ENCODE measurements around the gene OR11G2.
"Not testable (repeated sequence)": the region's sequence is repeated elsewhere in the genome, so short reads cannot be mapped to it uniquely, and the experiment has no call there.

The OR11G2 gene

GRCh38 chr14:20195911-20196310 lies 5.2 kb downstream of the OR11G2 start:
- Mint-ChIP-seq H3K27me3 (ENCODE audit: low read depth) (peaks cover 12% of the 10 kb centered on the region), H3K4me3 (no peak overlapping the region), H3K36me3 (ENCODE audit: low read depth) (no peaks in the 10 kb centered on the region), H3K4me1 (ENCODE audit: low read depth) (no peaks in the 10 kb centered on the region), H3K9me3 (no peaks in the 10 kb centered on the region), H3K27ac (no peak overlapping the region)

GRCh38 chr14:20197459-20197858 lies 6.8 kb downstream of the OR11G2 start:
- Mint-ChIP-seq H3K9me3 (no peaks in the 10 kb centered on the region), H3K4me3 (no peak overlapping the region), H3K4me1 (ENCODE audit: low read depth) (no peaks in the 10 kb centered on the region), H3K27me3 (ENCODE audit: low read depth) (peaks cover 12% of the 10 kb centered on the region), H3K36me3 (ENCODE audit: low read depth) (no peaks in the 10 kb centered on the region), H3K27ac (no peak overlapping the region)

GRCh38 chr14:20198991-20199390 lies 8.3 kb downstream of the OR11G2 start:
- no peak overlapping the region for H3K4me3 Mint-ChIP-seq
- H3K36me3 Mint-ChIP-seq (ENCODE audit: low read depth): no peaks in the 10 kb centered on the region
- no peaks in the 10 kb centered on the region for H3K9me3 Mint-ChIP-seq
- H3K27me3 Mint-ChIP-seq (ENCODE audit: low read depth): peaks cover 9% of the 10 kb centered on the region
- H3K27ac Mint-ChIP-seq: no peak overlapping the region
- H3K4me1 Mint-ChIP-seq (ENCODE audit: low read depth): no peaks in the 10 kb centered on the region

- Mint-ChIP-seq H3K27me3 (ENCODE audit: low read depth) (no peaks in the 10 kb centered on the region), H3K36me3 (ENCODE audit: low read depth) (no peaks in the 10 kb centered on the region), H3K4me1 (ENCODE audit: low read depth) (no peaks in the 10 kb centered on the region), H3K4me3 (no peak overlapping the region), H3K9me3 (no peaks in the 10 kb centered on the region), H3K27ac (no peak overlapping the region)
These were observed 14.0 kb downstream of the OR11G2 start for GRCh38 chr14:20204721-20205120.

- Mint-ChIP-seq H3K27me3 (ENCODE audit: low read depth) (no peaks in the 10 kb centered on the region), H3K27ac (no peak overlapping the region), H3K36me3 (ENCODE audit: low read depth) (no peaks in the 10 kb centered on the region), H3K4me1 (ENCODE audit: low read depth) (no peaks in the 10 kb centered on the region), H3K9me3 (no peaks in the 10 kb centered on the region), H3K4me3 (no peak overlapping the region)
These were observed 18.9 kb downstream of the OR11G2 start for GRCh38 chr14:20209595-20209994.

GRCh38 chr14:20212406-20212805 lies 21.7 kb downstream of the OR11G2 start:
- not testable (repeated sequence) for H3K9me3 Mint-ChIP-seq; H3K27ac Mint-ChIP-seq; H3K36me3 Mint-ChIP-seq (ENCODE audit: low read depth); H3K27me3 Mint-ChIP-seq (ENCODE audit: low read depth); H3K4me3 Mint-ChIP-seq; H3K4me1 Mint-ChIP-seq (ENCODE audit: low read depth)

- Mint-ChIP-seq H3K27ac (no peak overlapping the region), H3K9me3 (no peaks in the 10 kb centered on the region), H3K27me3 (ENCODE audit: low read depth) (no peaks in the 10 kb centered on the region), H3K4me3 (no peak overlapping the region), H3K36me3 (ENCODE audit: low read depth) (no peaks in the 10 kb centered on the region), H3K4me1 (ENCODE audit: low read depth) (no peaks in the 10 kb centered on the region)
These were observed 24.5 kb downstream of the OR11G2 start for GRCh38 chr14:20215196-20215595.

GRCh38 chr14:20219033-20219432 lies 28.3 kb downstream of the OR11G2 start:
- Mint-ChIP-seq H3K4me1 (ENCODE audit: low read depth) (no peaks in the 10 kb centered on the region), H3K27ac (no peak overlapping the region), H3K36me3 (ENCODE audit: low read depth) (no peaks in the 10 kb centered on the region), H3K4me3 (no peak overlapping the region), H3K27me3 (ENCODE audit: low read depth) (no peaks in the 10 kb centered on the region), H3K9me3 (no peaks in the 10 kb centered on the region)

- Mint-ChIP-seq H3K9me3 (no peaks in the 10 kb centered on the region), H3K36me3 (ENCODE audit: low read depth) (no peaks in the 10 kb centered on the region), H3K27me3 (ENCODE audit: low read depth) (no peaks in the 10 kb centered on the region), H3K4me1 (ENCODE audit: low read depth) (no peaks in the 10 kb centered on the region), H3K4me3 (no peak within 1 kb of the TSS), H3K27ac (no peak within 1 kb of the TSS)
These were observed 32.7 kb downstream of the OR11G2 start, which contains the start of gene OR11H6 for GRCh38 chr14:20223410-20223809. Gene OR11H6 (plus strand): TSS chr14:20223710. CDS start chr14:20223710, 0 bp downstream.

- Mint-ChIP-seq H3K4me1 (ENCODE audit: low read depth) (no peaks in the 10 kb centered on the region), H3K36me3 (ENCODE audit: low read depth) (no peaks in the 10 kb centered on the region), H3K27me3 (ENCODE audit: low read depth) (no peaks in the 10 kb centered on the region), H3K9me3 (peaks cover 3% of the 10 kb centered on the region), H3K27ac (no peak within 1 kb of the TSS), H3K4me3 (no peak within 1 kb of the TSS)
These were observed 38.0 kb downstream of the OR11G2 start, which contains the start of gene OR11H7 for GRCh38 chr14:20228681-20229080. Gene OR11H7 (plus strand): TSS chr14:20228981.

GRCh38 chr14:20235415-20235814 lies 44.7 kb downstream of the OR11G2 start:
- not testable (repeated sequence) for H3K27ac Mint-ChIP-seq; H3K4me3 Mint-ChIP-seq; H3K36me3 Mint-ChIP-seq (ENCODE audit: low read depth); H3K4me1 Mint-ChIP-seq (ENCODE audit: low read depth); H3K27me3 Mint-ChIP-seq (ENCODE audit: low read depth); H3K9me3 Mint-ChIP-seq

- no peaks in the 10 kb centered on the region for H3K27me3 Mint-ChIP-seq (ENCODE audit: low read depth)
- H3K9me3 Mint-ChIP-seq: peaks cover 5% of the 10 kb centered on the region
- no peaks in the 10 kb centered on the region for H3K4me1 Mint-ChIP-seq (ENCODE audit: low read depth)
- H3K4me3 Mint-ChIP-seq: no peak overlapping the region
- H3K27ac Mint-ChIP-seq: no peak overlapping the region
- no peaks in the 10 kb centered on the region for H3K36me3 Mint-ChIP-seq (ENCODE audit: low read depth)
These were observed 57.0 kb downstream of the OR11G2 start for GRCh38 chr14:20247646-20248246.

Data from T-helper 1 cell treated with Interleukin-12 subunit alpha and Interleukin-12 subunit beta and Interleukin-4 antibody, amounts not matched to agents 30 μg/mL and 1 μg/mL, for 36 hours (primary cell).